OCI-LY1 (cell line): ENCODE results near the gene CPEB2.

Experiments used
- EZH2 ChIP-seq: fragments of 200-600 bp; sonication (generic), shearing (Covaris generic); IDR thresholded peaks from 2 replicates; pipeline ENCODE4 v1.8.0; 2017; ENCODE audit warnings: borderline replicate concordance, mixed run types, mild to moderate bottlenecking, antibody characterized with exemption, low read length, moderate library complexity, mixed read lengths
- TF ChIP-seq, protein P1 (sequence below): fragments of 200-600 bp; sonication (generic), shearing (Covaris generic); IDR thresholded peaks from 2 replicates; pipeline ENCODE4 v1.5.1; 2017; ENCODE audit warnings: mild to moderate bottlenecking, antibody characterized with exemption, low read length, moderate library complexity, mixed read lengths

DNA sequence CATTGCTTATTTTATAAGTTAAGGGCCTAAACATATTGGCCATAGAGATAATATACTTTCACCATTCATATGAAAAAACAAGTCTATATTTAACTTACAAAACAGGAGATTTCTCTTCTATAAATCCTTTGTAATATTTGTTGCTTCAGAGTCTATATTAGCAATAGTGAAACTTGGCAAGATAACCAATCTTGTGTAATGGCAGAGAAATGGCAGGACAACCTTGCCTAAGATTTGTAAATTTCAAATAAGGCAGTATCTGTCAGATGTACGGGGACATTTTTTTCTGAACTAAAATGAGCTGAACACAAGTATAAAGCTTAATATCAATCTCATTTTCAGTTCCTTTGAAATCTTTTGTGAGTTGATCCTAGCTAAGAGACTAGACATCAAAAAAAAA is 17.8 kb upstream of the CPEB2 start:
- TF ChIP-seq, protein P1, sequence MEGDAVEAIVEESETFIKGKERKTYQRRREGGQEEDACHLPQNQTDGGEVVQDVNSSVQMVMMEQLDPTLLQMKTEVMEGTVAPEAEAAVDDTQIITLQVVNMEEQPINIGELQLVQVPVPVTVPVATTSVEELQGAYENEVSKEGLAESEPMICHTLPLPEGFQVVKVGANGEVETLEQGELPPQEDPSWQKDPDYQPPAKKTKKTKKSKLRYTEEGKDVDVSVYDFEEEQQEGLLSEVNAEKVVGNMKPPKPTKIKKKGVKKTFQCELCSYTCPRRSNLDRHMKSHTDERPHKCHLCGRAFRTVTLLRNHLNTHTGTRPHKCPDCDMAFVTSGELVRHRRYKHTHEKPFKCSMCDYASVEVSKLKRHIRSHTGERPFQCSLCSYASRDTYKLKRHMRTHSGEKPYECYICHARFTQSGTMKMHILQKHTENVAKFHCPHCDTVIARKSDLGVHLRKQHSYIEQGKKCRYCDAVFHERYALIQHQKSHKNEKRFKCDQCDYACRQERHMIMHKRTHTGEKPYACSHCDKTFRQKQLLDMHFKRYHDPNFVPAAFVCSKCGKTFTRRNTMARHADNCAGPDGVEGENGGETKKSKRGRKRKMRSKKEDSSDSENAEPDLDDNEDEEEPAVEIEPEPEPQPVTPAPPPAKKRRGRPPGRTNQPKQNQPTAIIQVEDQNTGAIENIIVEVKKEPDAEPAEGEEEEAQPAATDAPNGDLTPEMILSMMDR, result no peak
- TF ChIP-seq EZH2, result no peak
